CD14-positive monocyte (primary cell): ENCODE results near the gene RELCH. TPM values are rescaled to one million over a fixed set of nuclear protein-coding genes. Genes with fewer than 3 reads are reported as not detected.

Experiments used
- DNase-seq, 3 donors: peaks; one replicate each; pipeline ENCODE4 v3.0.0-alpha.2; 2011 to 2022
- H2AFZ ChIP-seq: 2 replicates; pipeline ENCODE4 v1.6.0; 2012; ENCODE audit warnings: mild to moderate bottlenecking, low read depth, low read length, inconsistent platforms; ENCODE audit not compliant: insufficient read depth, poor library complexity, severe bottlenecking
- H3K27ac ChIP-seq, 2 donors: 1 replicate in 1 of 2; 2 replicates in 1 of 2; pipeline ENCODE4 v1.5.1; 2012 to 2013; ENCODE audit warnings: low read length in 2 of 2, control low read depth in 1 of 2, inconsistent platforms in 1 of 2, low read depth in 1 of 2, mild to moderate bottlenecking in 1 of 2
- H3K27me3 ChIP-seq, 2 donors: one replicate each; pipeline versions ENCODE4 v1.6.0 to v1.6.1; 2011 to 2013; ENCODE audit warnings: low read length in 2 of 2; ENCODE audit not compliant: control insufficient read depth in 2 of 2, insufficient read depth in 2 of 2
- H3K36me3 ChIP-seq, 2 donors: replicated peaks in 1 of 2; 1 replicate in 1 of 2; 2 replicates in 1 of 2; pipeline versions ENCODE4 v1.5.1 to v1.6.1; 2012 to 2013; ENCODE audit warnings: low read length in 2 of 2, control low read depth in 1 of 2, inconsistent platforms in 1 of 2, mild to moderate bottlenecking in 1 of 2; ENCODE audit not compliant: insufficient read depth in 2 of 2, control insufficient read depth in 1 of 2
- H3K4me1 ChIP-seq, 2 donors: 1 replicate in 1 of 2; 2 replicates in 1 of 2; pipeline versions ENCODE4 v1.5.1 to v1.6.1; 2012 to 2013; ENCODE audit warnings: low read length in 2 of 2, control low read depth in 1 of 2, inconsistent platforms in 1 of 2, mild to moderate bottlenecking in 1 of 2, moderate library complexity in 1 of 2; ENCODE audit not compliant: insufficient read depth in 2 of 2, control insufficient read depth in 1 of 2
- H3K4me2 ChIP-seq: replicated peaks from 2 replicates; pipeline ENCODE3; 2012; ENCODE audit warnings: low read length, moderate library complexity, mild to moderate bottlenecking; ENCODE audit not compliant: poor library complexity, severe bottlenecking; ENCODE audit errors: extremely low read depth
- H3K4me3 ChIP-seq, 3 experiments: fragments of 200-600 bp in 1 of 3; sonication (generic) in 1 of 3; replicated peaks in 1 of 3; 1 replicate in 2 of 3; 2 replicates in 1 of 3; pipeline ENCODE4 v1.5.1; 2011 to 2013; ENCODE audit warnings: low read length in 3 of 3, mild to moderate bottlenecking in 3 of 3, control low read depth in 2 of 3, low read depth in 2 of 3, inconsistent platforms in 1 of 3, moderate library complexity in 1 of 3
- H3K79me2 ChIP-seq: 2 replicates; pipeline ENCODE4 v1.6.0; 2012; ENCODE audit warnings: mild to moderate bottlenecking, control low read depth, inconsistent platforms, low read length, moderate library complexity; ENCODE audit not compliant: insufficient read depth
- H3K9ac ChIP-seq: 2 replicates; pipeline ENCODE4 v1.6.0; 2017; ENCODE audit warnings: low read length, mild to moderate bottlenecking; ENCODE audit not compliant: insufficient read depth, poor library complexity, severe bottlenecking
- H3K9me3 ChIP-seq, 2 donors: replicated peaks in 1 of 2; 1 replicate in 1 of 2; 2 replicates in 1 of 2; pipeline versions ENCODE4 v1.5.1 to v1.6.1; 2012 to 2013; ENCODE audit warnings: low read length in 2 of 2, control low read depth in 1 of 2; ENCODE audit not compliant: control insufficient read depth in 1 of 2, insufficient read depth in 1 of 2
- H4K20me1 ChIP-seq: 2 replicates; pipeline ENCODE4 v1.6.0; 2012; ENCODE audit warnings: mild to moderate bottlenecking, low read length, control low read depth, moderate library complexity; ENCODE audit not compliant: insufficient read depth
- H3K27ac Mint-ChIP-seq, 7 donors: one replicate each; pipeline ENCODE4 v1.8.0; 2020; ENCODE audit warnings: mild to moderate bottlenecking in 7 of 7, mixed read lengths in 7 of 7, moderate library complexity in 6 of 7, inconsistent platforms in 2 of 7
- H3K27me3 Mint-ChIP-seq, 3 donors: one replicate each; pipeline ENCODE4 v1.8.0; 2021 to 2022; ENCODE audit warnings: low read depth in 3 of 3, mild to moderate bottlenecking in 3 of 3, mixed read lengths in 3 of 3, moderate library complexity in 3 of 3, inconsistent platforms in 1 of 3
- H3K36me3 Mint-ChIP-seq, 2 donors: one replicate each; pipeline ENCODE4 v1.8.0; 2020; ENCODE audit warnings: mixed read lengths in 2 of 2, inconsistent platforms in 1 of 2, mild to moderate bottlenecking in 1 of 2
- H3K4me1 Mint-ChIP-seq: one replicate; pipeline ENCODE4 v1.8.0; 2020; ENCODE audit warnings: mild to moderate bottlenecking, mixed read lengths
- H3K4me3 Mint-ChIP-seq, 2 donors: one replicate each; pipeline ENCODE4 v1.8.0; 2020; ENCODE audit warnings: mild to moderate bottlenecking in 2 of 2, mixed read lengths in 2 of 2, moderate library complexity in 1 of 2
- H3K9me3 Mint-ChIP-seq, 7 donors: one replicate each; pipeline ENCODE4 v1.8.0; 2020 to 2022; ENCODE audit warnings: mixed read lengths in 7 of 7, mild to moderate bottlenecking in 6 of 7, moderate library complexity in 6 of 7, inconsistent platforms in 2 of 7
- CTCF ChIP-seq: fragments of 200-600 bp; IDR thresholded peaks from one replicate; pipeline ENCODE4 v1.8.0; 2022; ENCODE audit warnings: antibody characterized with exemption, mild to moderate bottlenecking
- WGBS: methylation state at CpG from one replicate; pipeline ENCODE4 v1.1.5; 2013; ENCODE audit warnings: missing lambda C conversion rate; ENCODE audit not compliant: insufficient coverage; 5-methylcytosine and 5-hydroxymethylcytosine counted together
- intact Hi-C, 2 donors: fragments of 100-400 bp; cut with micrococcal nuclease; formaldehyde crosslinking; loops; one replicate each; pipeline versions ENCODE4 v1.15.0 to v1.15.1; 2023
- polyA plus RNA-seq, 3 donors: library from polyadenylated mRNA; depleted of rRNA in 1 of 3; unstranded in 2 of 3; stranded (reverse) in 1 of 3; fragments of 300-500 nt in 2 of 3; fragments of >200 nt in 1 of 3; fragmentation: Illumina TruSeq in 2 of 3; gene quantifications; 1 replicate in 2 of 3; 2 replicates in 1 of 3; pipeline ENCODE4 v1.2.3, GENCODE V29; 2012 to 2021

The RELCH gene
- polyA plus RNA-seq, 3 donors = 3.8 to 30.4 (median 4.9) TPM

- H3K27ac ChIP-seq = no peak overlapping the region
- 94% methylated on average over 2 of the region's 2 CpGs for WGBS
- Mint-ChIP-seq H3K4me3 (no peak overlapping the region), H3K9me3 (no peaks in the 10 kb centered on the region), H3K36me3 (peaks cover 56 to 69% of the 10 kb centered on the region in 2 donors), H3K27ac (no peak overlapping the region), H3K4me1 (peaks cover 14% of the 10 kb centered on the region), H3K27me3 (no peaks in the 10 kb centered on the region)
- H3K9me3 ChIP-seq = no peaks in the 10 kb centered on the region
- no peak overlapping the region for H3K9ac ChIP-seq
- H3K27me3 ChIP-seq = no peaks in the 10 kb centered on the region
- peaks cover 74 to 97% of the 10 kb centered on the region in 2 donors for H3K36me3 ChIP-seq
- H3K4me2 ChIP-seq = no peak overlapping the region
- H4K20me1 ChIP-seq = peaks cover 31% of the 10 kb centered on the region
- peaks cover 9 to 13% of the 10 kb centered on the region in 2 donors for H3K4me1 ChIP-seq
- intact Hi-C loops = no loop called here
- no peak for DNase-seq
- H3K79me2 ChIP-seq = no peaks in the 10 kb centered on the region
- TF ChIP-seq CTCF = no peak
- H3K4me3 ChIP-seq = no peak overlapping the region
- no peak overlapping the region for H2AFZ ChIP-seq
These were observed 75.0 kb downstream of the RELCH start for GRCh38 chr18:62262061-62262460.

- Mint-ChIP-seq H3K4me1 (no peaks in the 10 kb centered on the region), H3K36me3 (peaks cover 53 to 62% of the 10 kb centered on the region in 2 donors), H3K27ac (no peak overlapping the region), H3K27me3 (no peaks in the 10 kb centered on the region), H3K4me3 (no peak overlapping the region), H3K9me3 (no peaks in the 10 kb centered on the region)
- intact Hi-C loops = no loop called here
- peaks cover 82 to 93% of the 10 kb centered on the region in 2 donors for H3K36me3 ChIP-seq
- no peak for TF ChIP-seq CTCF
- no peaks in the 10 kb centered on the region for H3K27me3 ChIP-seq
- H3K9ac ChIP-seq = no peak overlapping the region
- peaks cover 15% of the 10 kb centered on the region for H4K20me1 ChIP-seq
- no peak overlapping the region for H2AFZ ChIP-seq
- no peak for DNase-seq
- H3K27ac ChIP-seq = no peak overlapping the region
- H3K4me1 ChIP-seq = no peaks in the 10 kb centered on the region
- H3K9me3 ChIP-seq = no peaks in the 10 kb centered on the region
- no CpG with 5 or more reads among the region's 2 CpGs for WGBS
- no peak overlapping the region for H3K4me2 ChIP-seq
- H3K4me3 ChIP-seq = no peak overlapping the region
- H3K79me2 ChIP-seq = no peaks in the 10 kb centered on the region
These were observed 77.9 kb downstream of the RELCH start for GRCh38 chr18:62264984-62265383.
